Neuronal stem cell (in vitro differentiated cells): Measurements from ENCODE around the gene ITGA3.
A peak's percentile ranks its signal among the peaks of the same experiment; 100 is the strongest.

Experiments
- DNase-seq: peaks from one replicate; pipeline ENCODE4 v3.0.0-alpha.2; 2013; ENCODE audit warnings: low spot score
- H2AFZ ChIP-seq: one replicate; pipeline ENCODE4 v1.6.1; 2013; ENCODE audit warnings: mild to moderate bottlenecking, low read length, inconsistent platforms
- H2AK5ac ChIP-seq: 2 replicates; pipeline ENCODE4 v1.6.1; 2013; ENCODE audit warnings: low read depth, mild to moderate bottlenecking, inconsistent platforms, low read length, moderate library complexity, mixed read lengths
- H2BK120ac ChIP-seq: 2 replicates; pipeline ENCODE4 v1.6.1; 2013; ENCODE audit warnings: low read depth, mild to moderate bottlenecking, inconsistent platforms, low read length, moderate library complexity, mixed read lengths
- H2BK12ac ChIP-seq: one replicate; pipeline ENCODE4 v1.6.1; 2013; ENCODE audit warnings: low read length, inconsistent platforms
- H2BK15ac ChIP-seq: 2 replicates; pipeline ENCODE4 v1.6.1; 2013; ENCODE audit warnings: mild to moderate bottlenecking, low read length, inconsistent platforms, mixed read lengths
- H2BK5ac ChIP-seq: one replicate; pipeline ENCODE4 v1.6.1; 2013; ENCODE audit warnings: inconsistent platforms, mild to moderate bottlenecking, low read length, moderate library complexity
- H3K14ac ChIP-seq: one replicate; pipeline ENCODE4 v1.6.1; 2013; ENCODE audit warnings: low read length, inconsistent platforms
- H3K18ac ChIP-seq: 2 replicates; pipeline ENCODE4 v1.6.1; 2013; ENCODE audit warnings: low read length, inconsistent platforms
- H3K23ac ChIP-seq: 2 replicates; pipeline ENCODE4 v1.6.1; 2013; ENCODE audit warnings: low read depth, mild to moderate bottlenecking, mixed read lengths, low read length, inconsistent platforms; ENCODE audit not compliant: poor library complexity
- H3K27ac ChIP-seq: replicated peaks from 3 replicates; pipeline ENCODE4 v1.5.1; 2013; ENCODE audit warnings: low read length, inconsistent platforms
- H3K27me3 ChIP-seq, 3 experiments: 2 replicates each; pipeline ENCODE4 v1.6.1; 2013; ENCODE audit warnings: low read length in 3 of 3, mild to moderate bottlenecking in 2 of 3, inconsistent platforms in 1 of 3, low read depth in 1 of 3, mixed read lengths in 1 of 3, moderate library complexity in 1 of 3; ENCODE audit not compliant: control insufficient read depth in 3 of 3, insufficient read depth in 3 of 3
- H3K36me3 ChIP-seq, 2 donors: replicated peaks in 1 of 2; 2 replicates each; pipeline ENCODE4 v1.6.1; 2013; ENCODE audit warnings: low read length in 2 of 2; ENCODE audit not compliant: control insufficient read depth in 2 of 2, insufficient read depth in 2 of 2
- H3K4ac ChIP-seq: 2 replicates; pipeline ENCODE4 v1.6.1; 2013; ENCODE audit warnings: inconsistent platforms, mild to moderate bottlenecking, low read length, moderate library complexity
- H3K4me1 ChIP-seq, 2 donors: 1 replicate in 1 of 2; 2 replicates in 1 of 2; pipeline ENCODE4 v1.6.1; 2013; ENCODE audit warnings: low read length in 2 of 2, low read depth in 1 of 2; ENCODE audit not compliant: control insufficient read depth in 2 of 2, insufficient read depth in 1 of 2
- H3K4me2 ChIP-seq: one replicate; pipeline ENCODE4 v1.6.1; 2013; ENCODE audit warnings: mild to moderate bottlenecking, low read length, inconsistent platforms; ENCODE audit not compliant: insufficient read depth, poor library complexity, severe bottlenecking
- H3K4me3 ChIP-seq, 2 donors: 2 replicates each; pipeline ENCODE4 v1.5.1; 2013; ENCODE audit warnings: low read length in 2 of 2, mild to moderate bottlenecking in 2 of 2, inconsistent platforms in 1 of 2, moderate library complexity in 1 of 2
- H3K79me1 ChIP-seq: one replicate; pipeline ENCODE4 v1.6.1; 2013; ENCODE audit warnings: low read depth, mild to moderate bottlenecking, inconsistent platforms, low read length, moderate library complexity
- H3K9ac ChIP-seq: one replicate; pipeline ENCODE4 v1.6.1; 2013; ENCODE audit warnings: mild to moderate bottlenecking, low read depth, low read length, inconsistent platforms; ENCODE audit not compliant: poor library complexity
- H3K9me3 ChIP-seq, 2 donors: replicated peaks in 1 of 2; 2 replicates each; pipeline versions ENCODE3 to v1.6.1; 2013; ENCODE audit warnings: low read length in 2 of 2, mild to moderate bottlenecking in 2 of 2, inconsistent platforms in 1 of 2, low read depth in 1 of 2, mixed read lengths in 1 of 2, moderate library complexity in 1 of 2; ENCODE audit not compliant: control insufficient read depth in 2 of 2, insufficient read depth in 1 of 2
- H4K8ac ChIP-seq: one replicate; pipeline ENCODE4 v1.6.1; 2013; ENCODE audit warnings: low read depth, mild to moderate bottlenecking, inconsistent platforms, low read length, moderate library complexity
- H4K91ac ChIP-seq: one replicate; pipeline ENCODE4 v1.6.1; 2013; ENCODE audit warnings: low read length, low read depth, mild to moderate bottlenecking, inconsistent platforms; ENCODE audit not compliant: poor library complexity
- WGBS, 2 donors: extraction: QIAGEN DNeasy Blood & Tissue Kit; methylation state at CpG; one replicate each; pipeline ENCODE4 v1.1.7; 2013; ENCODE audit warnings: missing lambda C conversion rate in 2 of 2, mixed read lengths in 1 of 2; ENCODE audit not compliant: insufficient read length in 2 of 2, insufficient replicate concordance in 1 of 2; ENCODE audit errors: extremely low coverage in 2 of 2; 5-methylcytosine and 5-hydroxymethylcytosine counted together

Gene ITGA3

DNA sequence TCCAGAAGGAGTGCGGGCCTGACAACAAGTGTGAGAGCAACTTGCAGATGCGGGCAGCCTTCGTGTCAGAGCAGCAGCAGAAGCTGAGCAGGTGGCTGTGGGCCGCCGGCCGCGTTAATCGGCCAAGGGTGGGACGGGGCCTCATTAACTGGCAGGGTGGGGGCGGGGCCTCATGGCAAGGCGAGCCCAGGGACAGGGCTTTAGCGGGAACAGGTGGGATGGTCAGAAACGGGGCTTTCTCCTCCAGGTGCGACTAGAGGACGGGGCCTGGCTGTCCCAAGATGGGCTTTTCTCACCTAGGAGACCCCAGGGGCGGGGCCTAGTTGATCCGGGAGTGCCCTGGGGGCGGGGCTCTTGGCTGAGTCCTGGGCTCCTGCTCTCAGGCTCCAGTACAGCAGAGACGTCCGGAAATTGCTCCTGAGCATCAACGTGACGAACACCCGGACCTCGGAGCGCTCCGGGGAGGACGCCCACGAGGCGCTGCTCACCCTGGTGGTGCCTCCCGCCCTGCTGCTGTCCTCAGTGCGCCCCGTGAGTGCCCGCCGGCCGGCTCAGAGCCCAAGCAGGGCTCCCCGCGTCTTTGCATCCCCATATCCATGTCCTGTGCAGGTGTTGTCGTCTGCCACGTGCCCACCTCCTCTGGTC, 20.8 kb downstream of the ITGA3 start:
- Histone ChIP-seq H2BK120ac (no peak overlapping the region), H3K79me1 (no peaks in the 10 kb centered on the region), H3K18ac (peak overlapping the region; percentile 50), H3K9me3 (no peaks in the 10 kb centered on the region), H2AK5ac (peak overlapping the region; percentile 30), H3K4me2 (peak overlapping the region; percentile 14), H3K27ac (no peak overlapping the region), H3K23ac (no peak overlapping the region), H4K8ac (no peak overlapping the region), H3K36me3 (peaks cover 0 to 8% of the 10 kb centered on the region in 2 donors), H3K4me3 (no peak overlapping the region), H2BK15ac (peak overlapping the region; percentile 69), H3K27me3 (no peaks in the 10 kb centered on the region), H3K14ac (peak overlapping the region; percentile 41), H3K4me1 (no peaks in the 10 kb centered on the region), H4K91ac (no peak overlapping the region), H2BK5ac (peak overlapping the region; percentile 43), H2BK12ac (peak overlapping the region; percentile 14), H3K9ac (no peak overlapping the region), H2AFZ (no peak overlapping the region), H3K4ac (no peak overlapping the region)
- DNase-seq = no peak
- no CpG with 5 or more reads among the region's 39 CpGs for WGBS, 2 donors

DNA sequence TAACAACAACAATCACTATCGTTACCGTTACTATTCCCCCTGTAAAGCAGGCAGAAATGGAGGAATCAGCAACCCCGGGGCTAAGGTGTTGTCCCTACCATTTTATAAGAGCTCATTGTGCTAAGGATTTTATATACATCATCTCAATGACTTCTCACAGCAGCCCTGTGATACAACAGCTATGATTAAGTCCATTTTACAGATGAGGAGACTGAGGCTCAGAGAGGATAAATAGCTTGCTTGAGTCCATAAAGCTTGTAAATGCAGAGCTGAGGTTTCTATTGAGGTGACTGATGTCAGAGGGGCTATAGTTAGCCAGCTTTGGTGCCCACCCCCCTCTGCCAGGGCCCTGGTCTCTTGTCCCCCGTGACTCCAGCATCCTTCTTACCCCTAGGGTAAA, 22.5 kb downstream of the ITGA3 start:
- no peaks in the 10 kb centered on the region for H3K79me1 ChIP-seq
- no peak overlapping the region for H3K4me2 ChIP-seq
- DNase-seq = no peak
- no peak overlapping the region for H2AFZ ChIP-seq
- no peak overlapping the region for H3K14ac ChIP-seq
- H2AK5ac ChIP-seq = no peak overlapping the region
- H3K23ac ChIP-seq = no peak overlapping the region
- H3K9ac ChIP-seq = peak overlapping the region; percentile 65
- H3K4ac ChIP-seq = no peak overlapping the region
- H2BK12ac ChIP-seq = no peak overlapping the region
- H3K27me3 ChIP-seq = no peaks in the 10 kb centered on the region
- H3K27ac ChIP-seq = no peak overlapping the region
- WGBS, 2 donors = no CpG with 5 or more reads among the region's 4 CpGs
- H3K9me3 ChIP-seq = no peaks in the 10 kb centered on the region
- no peak overlapping the region for H4K8ac ChIP-seq
- H3K36me3 ChIP-seq = peaks cover 0 to 8% of the 10 kb centered on the region in 2 donors
- H3K4me3 ChIP-seq = no peak overlapping the region
- no peak overlapping the region for H3K18ac ChIP-seq
- H2BK5ac ChIP-seq = no peak overlapping the region
- no peaks in the 10 kb centered on the region for H3K4me1 ChIP-seq
- no peak overlapping the region for H2BK15ac ChIP-seq
- H4K91ac ChIP-seq = no peak overlapping the region
- no peak overlapping the region for H2BK120ac ChIP-seq

GRCh38 chr17:50079334-50080095, 23.6 kb downstream of the ITGA3 start:
- peak overlapping the region; percentile 19 for H2BK120ac ChIP-seq
- peak overlapping the region; percentile 52 for H3K18ac ChIP-seq
- WGBS, 2 donors = no CpG with 5 or more reads among the region's 12 CpGs
- H3K4me2 ChIP-seq = no peak overlapping the region
- no peaks in the 10 kb centered on the region for H3K27me3 ChIP-seq
- H2AK5ac ChIP-seq = no peak overlapping the region
- H3K4me1 ChIP-seq = no peaks in the 10 kb centered on the region
- H2BK15ac ChIP-seq = no peak overlapping the region
- H3K79me1 ChIP-seq = no peaks in the 10 kb centered on the region
- H2BK12ac ChIP-seq = no peak overlapping the region
- no peak overlapping the region for H3K14ac ChIP-seq
- H3K23ac ChIP-seq = peak overlapping the region; percentile 15
- no peak overlapping the region for H4K8ac ChIP-seq
- H3K36me3 ChIP-seq = peaks cover 0 to 8% of the 10 kb centered on the region in 2 donors
- H3K9ac ChIP-seq = no peak overlapping the region
- no peaks in the 10 kb centered on the region for H3K9me3 ChIP-seq
- H3K4me3 ChIP-seq = no peak overlapping the region
- H2AFZ ChIP-seq = no peak overlapping the region
- H2BK5ac ChIP-seq = peak overlapping the region; percentile 19
- no peak overlapping the region for H3K27ac ChIP-seq
- H3K4ac ChIP-seq = no peak overlapping the region
- H4K91ac ChIP-seq = no peak overlapping the region
- no peak for DNase-seq

DNA sequence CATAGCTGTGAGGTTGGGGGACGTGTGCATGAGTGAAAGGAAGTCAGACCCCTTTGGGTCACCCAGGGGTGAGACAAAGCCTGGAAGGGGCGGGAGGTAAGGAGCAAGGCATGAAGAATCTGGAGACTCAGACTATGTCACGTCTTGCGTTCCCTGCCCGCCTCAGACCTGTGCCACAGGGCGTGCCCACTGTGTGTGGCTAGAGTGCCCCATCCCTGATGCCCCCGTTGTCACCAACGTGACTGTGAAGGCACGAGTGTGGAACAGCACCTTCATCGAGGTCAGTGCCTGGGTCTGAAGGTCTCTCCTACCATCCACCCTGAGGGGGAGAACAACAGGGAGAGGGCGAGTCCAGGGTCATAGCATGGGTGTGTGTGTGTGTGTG, 24.2 kb downstream of the ITGA3 start:
- no peak overlapping the region for H2BK15ac ChIP-seq
- WGBS, 2 donors = no CpG with 5 or more reads among the region's 11 CpGs
- no peak overlapping the region for H2BK120ac ChIP-seq
- no peak overlapping the region for H3K4me2 ChIP-seq
- DNase-seq = no peak
- H3K27me3 ChIP-seq = no peaks in the 10 kb centered on the region
- no peaks in the 10 kb centered on the region for H3K9me3 ChIP-seq
- no peak overlapping the region for H2AFZ ChIP-seq
- H3K23ac ChIP-seq = peak overlapping the region; percentile 15
- H3K27ac ChIP-seq = no peak overlapping the region
- no peak overlapping the region for H4K91ac ChIP-seq
- no peaks in the 10 kb centered on the region for H3K79me1 ChIP-seq
- H4K8ac ChIP-seq = no peak overlapping the region
- H2BK12ac ChIP-seq = no peak overlapping the region
- H3K4ac ChIP-seq = no peak overlapping the region
- no peak overlapping the region for H3K9ac ChIP-seq
- H3K4me3 ChIP-seq = no peak overlapping the region
- H3K14ac ChIP-seq = no peak overlapping the region
- H2BK5ac ChIP-seq = no peak overlapping the region
- peaks cover 0 to 8% of the 10 kb centered on the region in 2 donors for H3K36me3 ChIP-seq
- no peak overlapping the region for H3K18ac ChIP-seq
- H3K4me1 ChIP-seq = no peaks in the 10 kb centered on the region
- H2AK5ac ChIP-seq = no peak overlapping the region
